Ovary (tissue), 9 donors: ENCODE results near the gene KCNIP1. TPM values are rescaled to one million over a fixed set of nuclear protein-coding genes. Genes with fewer than 3 reads are reported as not detected.

Source experiments
- DNase-seq, 5 donors: peaks; one replicate each; pipeline ENCODE4 v3.0.0-alpha.2; 2019 to 2020
- H3K27ac ChIP-seq, 2 donors: fragments of 200-600 bp; one replicate each; pipeline versions ENCODE4 v1.5.1 to v1.8.0; 2019 to 2022
- H3K27me3 ChIP-seq: fragments of 200-600 bp; one replicate; pipeline ENCODE4 v1.8.0; 2022
- H3K36me3 ChIP-seq: fragments of 200-600 bp; sonication (generic); one replicate; pipeline ENCODE4 v1.5.1; 2019
- H3K4me1 ChIP-seq: one replicate; pipeline ENCODE4 v1.8.1; 2013; ENCODE audit warnings: mild to moderate bottlenecking, moderate library complexity; ENCODE audit not compliant: insufficient read depth
- H3K4me3 ChIP-seq: fragments of 200-600 bp; sonication (generic); one replicate; pipeline ENCODE4 v1.5.1; 2017
- H3K9me3 ChIP-seq, 2 donors: fragments of 200-600 bp in 1 of 2; sonication (generic) in 1 of 2; one replicate each; pipeline versions ENCODE4 v1.5.1 to v1.8.1; 2013 to 2019; ENCODE audit warnings: mild to moderate bottlenecking in 1 of 2, moderate library complexity in 1 of 2
- CTCF ChIP-seq, 3 donors: fragments of 450-650 bp in 2 of 3; fragments of 200-600 bp in 1 of 3; IDR thresholded peaks; one replicate each; pipeline versions ENCODE4 v1.5.1 to v1.8.0; 2016 to 2022; ENCODE audit warnings: antibody characterized with exemption in 3 of 3, mild to moderate bottlenecking in 1 of 3
- EP300 ChIP-seq: sonication (generic); formaldehyde crosslinking; IDR thresholded peaks from one replicate; pipeline ENCODE4 v1.6.1; 2017; ENCODE audit warnings: antibody characterized with exemption
- POLR2A ChIP-seq: fragments of 450-650 bp; IDR thresholded peaks from one replicate; pipeline ENCODE4 v1.6.1; 2017; ENCODE audit warnings: antibody characterized with exemption, mild to moderate bottlenecking, moderate library complexity
- WGBS, 3 donors: extraction: QIAGEN DNeasy Blood & Tissue Kit in 1 of 3; methylation state at CpG; one replicate each; pipeline versions ENCODE4 v1.1.5 to v1.1.7; 2013 to 2017; 5-methylcytosine and 5-hydroxymethylcytosine counted together
- intact Hi-C, 4 donors: fragments of 100-400 bp; cut with DNase I; formaldehyde crosslinking; loops; one replicate each; pipeline versions ENCODE4 v1.11.0 to v1.15.1; 2022 to 2023
- polyA plus RNA-seq, 2 donors: library from polyadenylated mRNA; stranded (reverse); fragments of 200-250 nt in 1 of 2; fragments of 350-450 nt in 1 of 2; fragmentation: Illumina TruSeq in 1 of 2; extraction: RNeasy Lipid Tissue Mini Kit (QIAGEN cat#74804) in 1 of 2; gene quantifications; one replicate each; pipeline ENCODE4 v1.2.3, GENCODE V29; 2013 to 2014
- total RNA-seq, 7 donors: library from RNA; depleted of rRNA in 2 of 7; stranded (reverse); fragments of >200 nt in 2 of 7; fragmentation: NEBNext Ultra II Directional in 3 of 7; extraction: Animal tissue kit (Norgen Biotek cat#: 25700) in 3 of 7; gene quantifications; one replicate each; pipeline versions ENCODE4 v1.1.0 to v1.2.4, GENCODE V29; 2016 to 2023
- donor health status: DM: no; HTN: no; CAD: no; lungs with moderate emphysema.
- donor health status: DM: no; HTN: no; CAD: no.
- donor health status: Bipolar disorder and iron deficiency.
- donor health status: DM: yes; HTN: yes; CAD: no.
- donor health status: DM: no; HTN: no; CAD: no.
- donor health status: DM: yes; HTN: yes; CAD: no.

The KCNIP1 gene
- total and polyA plus RNA-seq, 9 donors, result 0.20 to 2.2 (median 0.66) TPM

DNA sequence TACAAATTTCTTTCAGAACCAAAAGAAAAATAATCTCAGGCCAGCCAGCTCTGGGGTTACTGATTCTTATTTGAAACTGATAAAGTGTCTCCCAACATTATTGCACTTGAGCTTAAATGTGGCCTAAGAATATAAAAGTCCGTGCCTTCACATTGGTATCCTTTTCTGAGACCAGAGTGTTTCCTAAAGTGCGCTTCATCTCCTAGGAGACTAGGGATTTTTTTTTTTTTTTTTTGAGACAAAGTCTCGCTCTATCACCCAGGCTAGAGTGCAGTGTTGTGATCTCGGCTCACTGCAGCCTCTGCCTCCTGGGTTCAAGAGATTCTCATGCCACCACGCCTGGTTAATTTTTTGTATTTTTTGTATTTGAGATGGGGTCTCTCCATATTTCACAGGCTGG is 23.6 kb upstream of the KCNIP1 start:
- WGBS, 3 donors, result 92 to 95% (median 93%) methylated on average over 5 of the region's 5 CpGs
- no peak for DNase-seq
- no peaks in the 10 kb centered on the region for H3K36me3 ChIP-seq
- TF ChIP-seq CTCF (IDR thresholded peaks at IDR 0.05), result no peak
- TF ChIP-seq POLR2A, result no peak
- no peak for TF ChIP-seq EP300
- no peaks in the 10 kb centered on the region for H3K27me3 ChIP-seq
- no peaks in the 10 kb centered on the region for H3K4me1 ChIP-seq
- no peaks in the 10 kb centered on the region for H3K9me3 ChIP-seq
- H3K27ac ChIP-seq, result no peak overlapping the region
- H3K4me3 ChIP-seq, result no peak overlapping the region
- intact Hi-C loops, result no loop called here

DNA sequence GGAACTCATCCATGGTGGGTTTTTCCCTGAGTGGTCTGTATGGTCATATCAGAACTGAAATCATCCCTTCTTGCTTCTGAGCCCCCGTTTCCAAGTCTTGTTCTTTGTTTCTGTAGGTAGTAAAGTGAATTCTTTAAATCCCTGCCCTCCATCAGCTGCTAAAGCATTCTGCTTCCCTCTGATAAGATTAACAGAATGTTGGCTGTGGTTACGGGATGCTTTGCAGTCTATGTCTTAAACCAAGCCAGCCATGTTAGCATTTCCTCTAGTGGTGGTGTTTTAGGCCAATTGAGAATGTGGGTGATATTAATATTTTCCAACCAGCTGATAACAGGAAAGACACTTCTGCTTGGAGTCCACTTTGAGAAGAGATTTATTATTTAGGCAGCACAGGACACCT is 22.0 kb upstream of the KCNIP1 start:
- no peaks in the 10 kb centered on the region for H3K4me1 ChIP-seq
- no peak for TF ChIP-seq CTCF (IDR thresholded peaks at IDR 0.05)
- no peak for TF ChIP-seq POLR2A
- TF ChIP-seq EP300, result no peak
- H3K27ac ChIP-seq, result no peak overlapping the region
- H3K36me3 ChIP-seq, result no peaks in the 10 kb centered on the region
- H3K4me3 ChIP-seq, result no peak overlapping the region
- DNase-seq, result no peak
- no peaks in the 10 kb centered on the region for H3K27me3 ChIP-seq
- intact Hi-C loops, result no loop called here
- no peaks in the 10 kb centered on the region for H3K9me3 ChIP-seq
- WGBS, 3 donors, result 67 to 71% (median 68%) methylated on average over 2 of the region's 2 CpGs

DNA sequence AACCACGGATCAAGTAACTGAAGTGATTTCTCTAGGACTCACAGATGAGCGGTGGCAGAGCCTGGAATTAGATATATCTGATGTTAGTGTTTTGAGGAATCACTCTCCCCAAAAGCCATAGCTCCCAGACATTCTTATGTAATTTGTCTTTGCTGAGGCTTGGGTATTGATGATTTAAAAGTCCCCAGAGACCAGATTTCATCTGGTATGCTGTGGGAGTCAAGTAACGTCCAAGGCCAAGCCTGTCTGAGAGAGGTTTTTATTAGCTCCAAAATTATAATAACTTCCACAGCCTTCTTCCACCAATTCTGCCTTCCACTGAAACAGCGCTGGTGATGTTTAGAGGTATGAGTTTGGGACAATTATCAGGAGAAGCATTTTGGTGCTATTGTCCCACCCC is 21.3 kb upstream of the KCNIP1 start:
- intact Hi-C loops, result no loop called here

GRCh38 chr5:170483701-170484458 is 19.9 kb upstream of the KCNIP1 start:
- Histone ChIP-seq H3K9me3 (no peaks in the 10 kb centered on the region), H3K4me3 (no peak overlapping the region), H3K27ac (no peak overlapping the region), H3K36me3 (no peaks in the 10 kb centered on the region), H3K27me3 (no peaks in the 10 kb centered on the region), H3K4me1 (no peaks in the 10 kb centered on the region)
- intact Hi-C loops, result no loop called here
- no peak for DNase-seq
- WGBS, 3 donors, result 62 to 71% (median 65%) methylated on average over 19 of the region's 19 CpGs
- no peak for TF ChIP-seq POLR2A

More for the DNA sequence above, 21.3 kb upstream of the KCNIP1 start:
- DNase-seq, result no peak
- Histone ChIP-seq H3K27ac (no peak overlapping the region), H3K4me1 (no peaks in the 10 kb centered on the region), H3K4me3 (no peak overlapping the region), H3K36me3 (no peaks in the 10 kb centered on the region), H3K27me3 (no peaks in the 10 kb centered on the region), H3K9me3 (no peaks in the 10 kb centered on the region)
- TF ChIP-seq CTCF (IDR thresholded peaks at IDR 0.05) (no peak), EP300 (no peak), POLR2A (no peak)
- WGBS, 3 donors, result 25 to 41% (median 35%) methylated on average over 4 of the region's 4 CpGs

DNA sequence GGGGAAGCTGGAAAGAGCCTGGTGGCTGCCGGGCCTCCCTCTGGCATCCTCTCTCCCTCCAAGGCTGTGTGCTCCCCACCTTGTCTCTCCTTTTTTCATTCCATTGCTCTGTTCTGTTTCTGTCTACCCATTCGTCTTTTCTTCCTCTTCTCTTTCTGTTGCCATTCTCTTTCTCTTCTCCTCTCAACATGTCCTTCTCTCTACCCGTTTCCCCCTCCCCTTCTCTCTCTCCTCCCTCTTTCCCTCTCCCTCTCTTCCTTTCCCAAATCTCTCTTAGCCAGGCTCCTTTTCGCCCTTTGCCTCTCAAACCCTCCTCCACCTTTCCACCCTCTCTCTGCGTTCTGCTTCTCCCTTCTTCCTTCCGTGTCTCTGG is 19.4 kb upstream of the KCNIP1 start:
- 71 to 84% (median 75%) methylated on average over 6 of the region's 6 CpGs for WGBS, 3 donors
- Histone ChIP-seq H3K27me3 (no peaks in the 10 kb centered on the region), H3K9me3 (no peaks in the 10 kb centered on the region), H3K4me1 (no peaks in the 10 kb centered on the region), H3K36me3 (no peaks in the 10 kb centered on the region), H3K4me3 (no peak overlapping the region), H3K27ac (no peak overlapping the region)
- intact Hi-C loops, result no loop called here
- no peak for DNase-seq
- no peak for TF ChIP-seq EP300
- no peak for TF ChIP-seq CTCF (IDR thresholded peaks at IDR 0.05)
- no peak for TF ChIP-seq POLR2A
